Measurements from ENCODE around the gene CRAMP1. TPM values are rescaled to one million over a fixed set of nuclear protein-coding genes. Genes with fewer than 3 reads are reported as not detected.

CRAMP1 gene
- total RNA-seq, 1 experiment from 2014 or later: 28.8 TPM

DNA sequence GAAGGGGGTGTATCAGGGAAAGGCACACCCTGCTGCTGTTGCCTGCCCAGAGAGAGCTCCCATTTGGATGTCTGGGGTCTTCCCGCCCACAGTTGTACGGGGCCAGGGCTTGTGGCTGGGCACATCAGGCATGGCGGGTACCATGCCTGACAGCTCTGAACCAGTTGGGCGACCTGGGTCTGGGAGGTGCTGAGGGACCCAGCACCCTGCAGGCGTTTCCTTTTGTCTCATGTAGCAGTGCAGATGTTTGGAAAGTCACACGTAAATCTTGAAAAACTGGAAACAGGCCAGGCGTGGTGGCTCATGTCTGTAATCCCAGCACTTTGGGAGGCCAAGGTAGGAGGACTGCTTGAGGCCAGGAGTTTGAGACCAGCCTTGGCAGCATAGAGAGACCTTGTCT, 57.5 kb downstream of the CRAMP1 start:
- TF ChIP-seq, protein P1, sequence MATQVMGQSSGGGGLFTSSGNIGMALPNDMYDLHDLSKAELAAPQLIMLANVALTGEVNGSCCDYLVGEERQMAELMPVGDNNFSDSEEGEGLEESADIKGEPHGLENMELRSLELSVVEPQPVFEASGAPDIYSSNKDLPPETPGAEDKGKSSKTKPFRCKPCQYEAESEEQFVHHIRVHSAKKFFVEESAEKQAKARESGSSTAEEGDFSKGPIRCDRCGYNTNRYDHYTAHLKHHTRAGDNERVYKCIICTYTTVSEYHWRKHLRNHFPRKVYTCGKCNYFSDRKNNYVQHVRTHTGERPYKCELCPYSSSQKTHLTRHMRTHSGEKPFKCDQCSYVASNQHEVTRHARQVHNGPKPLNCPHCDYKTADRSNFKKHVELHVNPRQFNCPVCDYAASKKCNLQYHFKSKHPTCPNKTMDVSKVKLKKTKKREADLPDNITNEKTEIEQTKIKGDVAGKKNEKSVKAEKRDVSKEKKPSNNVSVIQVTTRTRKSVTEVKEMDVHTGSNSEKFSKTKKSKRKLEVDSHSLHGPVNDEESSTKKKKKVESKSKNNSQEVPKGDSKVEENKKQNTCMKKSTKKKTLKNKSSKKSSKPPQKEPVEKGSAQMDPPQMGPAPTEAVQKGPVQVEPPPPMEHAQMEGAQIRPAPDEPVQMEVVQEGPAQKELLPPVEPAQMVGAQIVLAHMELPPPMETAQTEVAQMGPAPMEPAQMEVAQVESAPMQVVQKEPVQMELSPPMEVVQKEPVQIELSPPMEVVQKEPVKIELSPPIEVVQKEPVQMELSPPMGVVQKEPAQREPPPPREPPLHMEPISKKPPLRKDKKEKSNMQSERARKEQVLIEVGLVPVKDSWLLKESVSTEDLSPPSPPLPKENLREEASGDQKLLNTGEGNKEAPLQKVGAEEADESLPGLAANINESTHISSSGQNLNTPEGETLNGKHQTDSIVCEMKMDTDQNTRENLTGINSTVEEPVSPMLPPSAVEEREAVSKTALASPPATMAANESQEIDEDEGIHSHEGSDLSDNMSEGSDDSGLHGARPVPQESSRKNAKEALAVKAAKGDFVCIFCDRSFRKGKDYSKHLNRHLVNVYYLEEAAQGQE (IDR thresholded peaks at IDR 0.05; ENCODE audit: insufficient read depth in 1 of 2, low read depth in 2 of 2, low read length in 1 of 2): no peak
- TF ChIP-seq, protein P2, sequence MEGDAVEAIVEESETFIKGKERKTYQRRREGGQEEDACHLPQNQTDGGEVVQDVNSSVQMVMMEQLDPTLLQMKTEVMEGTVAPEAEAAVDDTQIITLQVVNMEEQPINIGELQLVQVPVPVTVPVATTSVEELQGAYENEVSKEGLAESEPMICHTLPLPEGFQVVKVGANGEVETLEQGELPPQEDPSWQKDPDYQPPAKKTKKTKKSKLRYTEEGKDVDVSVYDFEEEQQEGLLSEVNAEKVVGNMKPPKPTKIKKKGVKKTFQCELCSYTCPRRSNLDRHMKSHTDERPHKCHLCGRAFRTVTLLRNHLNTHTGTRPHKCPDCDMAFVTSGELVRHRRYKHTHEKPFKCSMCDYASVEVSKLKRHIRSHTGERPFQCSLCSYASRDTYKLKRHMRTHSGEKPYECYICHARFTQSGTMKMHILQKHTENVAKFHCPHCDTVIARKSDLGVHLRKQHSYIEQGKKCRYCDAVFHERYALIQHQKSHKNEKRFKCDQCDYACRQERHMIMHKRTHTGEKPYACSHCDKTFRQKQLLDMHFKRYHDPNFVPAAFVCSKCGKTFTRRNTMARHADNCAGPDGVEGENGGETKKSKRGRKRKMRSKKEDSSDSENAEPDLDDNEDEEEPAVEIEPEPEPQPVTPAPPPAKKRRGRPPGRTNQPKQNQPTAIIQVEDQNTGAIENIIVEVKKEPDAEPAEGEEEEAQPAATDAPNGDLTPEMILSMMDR (IDR thresholded peaks at IDR 0.05): no peak
- TF ChIP-seq SIN3A (IDR thresholded peaks at IDR 0.05; ENCODE audit: borderline replicate concordance, insufficient read depth, low read depth, low read length) (no peak), TCF7L2 (IDR thresholded peaks at IDR 0.05; ENCODE audit: low read depth, low read length) (no peak), POLR2AphosphoS5 (IDR thresholded peaks at IDR 0.05; ENCODE audit: low read depth, low read length) (no peak)
- ChIA-PET CTCF (no interaction called here), POLR2A (no interaction called here)
- H3K4me1 ChIP-seq (ENCODE audit: control insufficient read depth, insufficient read depth, low read length): no peaks in the 10 kb centered on the region
- no peak for ATAC-seq
- no peak overlapping the region for H3K4me3 ChIP-seq (ENCODE audit: low read depth in 2 of 2, low read length in 2 of 2)
- peaks cover 22% of the 10 kb centered on the region for H3K36me3 ChIP-seq (ENCODE audit: control insufficient read depth, insufficient read depth, low read length)
- no TSS peak for BruUV-seq (replicated peaks)
- DNase-seq (ENCODE audit: low read depth, low spot score): no peak
- no peak overlapping the region for H3K27ac ChIP-seq (ENCODE audit: low read length)
- H3K27me3 ChIP-seq (ENCODE audit: control insufficient read depth, insufficient read depth, low read length): no peaks in the 10 kb centered on the region
- in situ Hi-C loops (cut with HindIII; ENCODE audit: low pct_unique_long_range_greater_than_20kb, low sequenced_read_pairs) (no loop called here), intact Hi-C loops (cut with micrococcal nuclease; ENCODE audit: unreplicated experiment) (no loop called here)
- H3K9me3 ChIP-seq (ENCODE audit: control insufficient read depth, insufficient read depth, low read depth, low read length): no peaks in the 10 kb centered on the region

DNA sequence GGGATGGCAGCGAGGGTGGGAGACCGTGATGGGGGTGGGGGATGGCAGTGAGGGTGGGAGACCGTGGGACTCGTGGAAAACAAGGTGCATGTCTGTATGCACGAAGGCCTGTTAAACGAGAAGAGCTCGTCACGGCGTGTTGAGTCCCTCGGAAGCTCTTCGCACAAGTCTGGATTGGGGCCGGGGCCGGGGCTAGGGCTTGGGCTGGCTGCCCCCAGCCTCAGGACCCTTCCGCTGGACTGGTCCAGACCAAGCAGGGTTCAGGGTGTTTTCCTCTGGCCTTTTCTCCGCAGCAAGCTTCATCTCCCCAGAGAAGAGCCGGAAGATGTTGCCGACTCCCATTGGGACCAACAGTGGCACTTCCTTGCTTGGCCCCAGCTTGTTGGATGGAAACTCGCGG, 58.2 kb downstream of the CRAMP1 start:
- intact Hi-C loops (cut with micrococcal nuclease; ENCODE audit: unreplicated experiment): no loop called here
- Histone ChIP-seq H3K9me3 (ENCODE audit: control insufficient read depth, insufficient read depth, low read depth, low read length) (no peaks in the 10 kb centered on the region), H3K27me3 (ENCODE audit: control insufficient read depth, insufficient read depth, low read length) (no peaks in the 10 kb centered on the region), H3K4me1 (ENCODE audit: control insufficient read depth, insufficient read depth, low read length) (no peaks in the 10 kb centered on the region; the same call in 1 of the 2 replicates), H3K27ac (ENCODE audit: low read length) (no peak overlapping the region), H3K36me3 (ENCODE audit: control insufficient read depth, insufficient read depth, low read length) (peaks cover 21% of the 10 kb centered on the region), H3K4me3 (ENCODE audit: low read depth in 2 of 2, low read length in 2 of 2) (no peak overlapping the region)
- no peak for TF ChIP-seq SIN3A (IDR thresholded peaks at IDR 0.05; ENCODE audit: borderline replicate concordance, insufficient read depth, low read depth, low read length)
- TF ChIP-seq, protein P2 (IDR thresholded peaks at IDR 0.05): no peak
- TF ChIP-seq POLR2AphosphoS5 (IDR thresholded peaks at IDR 0.05; ENCODE audit: low read depth, low read length): no peak
- no peak for TF ChIP-seq TCF7L2 (IDR thresholded peaks at IDR 0.05; ENCODE audit: low read depth, low read length)
- TF ChIP-seq, protein P1 (IDR thresholded peaks at IDR 0.05; ENCODE audit: insufficient read depth in 1 of 2, low read depth in 2 of 2, low read length in 1 of 2): no peak
- CTCF ChIA-PET: no interaction called here
- DNase-seq (ENCODE audit: low read depth, low spot score): no peak
- POLR2A ChIA-PET: no interaction called here
- in situ Hi-C loops (cut with HindIII; ENCODE audit: low pct_unique_long_range_greater_than_20kb, low sequenced_read_pairs): no loop called here
- no TSS peak for BruUV-seq (replicated peaks)
- no peak for ATAC-seq
